Thyroid gland (tissue), 4 donors: ENCODE measurements around the gene KRT8.

Source experiments
- CTCF ChIP-seq, 6 experiments: fragments of 200-600 bp in 3 of 6; fragments of 450-650 bp in 3 of 6; sonication (generic) in 3 of 6; IDR thresholded peaks; one replicate each; pipeline ENCODE4 v1.5.1; 2016 to 2019; ENCODE audit warnings: antibody characterized with exemption in 6 of 6, mild to moderate bottlenecking in 2 of 6, inconsistent platforms in 1 of 6, moderate library complexity in 1 of 6
- POLR2A ChIP-seq, 2 donors: fragments of 450-650 bp; IDR thresholded peaks; one replicate each; pipeline ENCODE4 v1.6.1; 2017; ENCODE audit warnings: antibody characterized with exemption in 2 of 2, mild to moderate bottlenecking in 2 of 2, moderate library complexity in 1 of 2

GRCh38 chr12:52925717-52926595 lies 21.1 kb upstream of the KRT8 start:
- TF ChIP-seq CTCF (IDR thresholded peaks at IDR 0.05) (no peak), POLR2A (IDR thresholded peaks at IDR 0.05) (peak in 1 of 2 donors; percentile 71)
